NCI-H1092 treated with DMSO at 0.1 percent for 48 hours (cell line): ENCODE measurements around the gene ABHD17B.
A peak's percentile ranks its signal among the peaks of the same experiment; 100 is the strongest.

Experiments used
- DNase-seq: peaks from one replicate; lab custom pipeline; 2025; lab: John Stamatoyannopoulos, UW

ABHD17B gene

DNA sequence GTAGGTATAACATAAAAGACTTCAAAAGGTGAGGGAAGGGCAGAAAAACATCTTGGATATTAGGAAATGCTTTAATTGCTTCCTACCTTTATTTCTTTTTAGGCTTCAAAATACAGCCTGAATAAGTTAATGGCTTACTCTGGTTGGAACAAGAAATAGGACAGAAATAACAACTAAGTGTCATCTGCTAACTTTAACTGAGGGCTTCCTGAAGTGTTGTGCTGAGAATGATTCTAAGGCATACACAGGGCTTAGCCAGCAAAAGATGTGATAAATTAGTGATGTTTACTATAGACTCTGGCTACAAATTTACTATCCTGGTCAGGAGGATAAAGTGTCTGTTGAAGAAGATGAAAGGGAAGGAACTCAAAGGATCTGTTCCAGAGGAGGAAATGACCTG lies 34.2 kb downstream of the ABHD17B start:
- no peak for DNase-seq

DNA sequence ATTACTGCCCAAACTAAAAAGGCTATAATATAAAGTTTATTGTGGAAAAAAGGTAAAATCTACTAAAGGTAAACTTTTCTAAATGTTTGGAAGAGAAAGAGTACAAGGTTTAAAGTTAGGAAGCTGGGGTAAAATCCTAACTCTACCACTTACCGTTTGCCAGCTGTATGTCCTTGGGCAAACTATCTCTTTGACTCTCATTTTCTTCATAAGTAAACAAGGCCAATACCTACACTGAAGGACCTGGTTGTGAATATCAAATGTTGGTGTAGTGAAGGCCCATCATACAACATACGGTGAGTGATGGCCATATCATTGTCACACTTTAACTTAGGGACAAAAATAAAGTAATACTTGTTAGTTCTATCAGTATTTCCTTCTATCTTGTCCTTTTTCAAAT lies 34.9 kb downstream of the ABHD17B start:
- no peak for DNase-seq

DNA sequence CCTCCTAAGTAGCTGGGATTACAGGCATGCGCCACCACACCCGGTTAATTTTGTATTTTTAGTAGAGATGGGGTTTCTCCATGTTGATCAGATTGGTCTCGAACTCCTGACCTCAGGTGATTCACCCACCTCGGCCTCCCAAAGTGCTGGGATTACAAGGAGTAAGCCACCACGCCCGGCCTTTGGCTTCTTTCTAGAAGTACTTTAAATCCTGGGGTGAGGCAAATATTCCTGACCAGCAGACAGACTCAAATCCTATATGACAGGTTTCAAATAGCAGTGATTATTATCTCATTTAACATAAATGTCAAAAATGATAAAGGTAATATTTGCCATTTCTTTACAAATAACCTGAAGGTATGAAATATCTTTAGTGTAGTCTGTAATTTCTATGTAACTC lies 35.6 kb downstream of the ABHD17B start:
- no peak for DNase-seq

DNA sequence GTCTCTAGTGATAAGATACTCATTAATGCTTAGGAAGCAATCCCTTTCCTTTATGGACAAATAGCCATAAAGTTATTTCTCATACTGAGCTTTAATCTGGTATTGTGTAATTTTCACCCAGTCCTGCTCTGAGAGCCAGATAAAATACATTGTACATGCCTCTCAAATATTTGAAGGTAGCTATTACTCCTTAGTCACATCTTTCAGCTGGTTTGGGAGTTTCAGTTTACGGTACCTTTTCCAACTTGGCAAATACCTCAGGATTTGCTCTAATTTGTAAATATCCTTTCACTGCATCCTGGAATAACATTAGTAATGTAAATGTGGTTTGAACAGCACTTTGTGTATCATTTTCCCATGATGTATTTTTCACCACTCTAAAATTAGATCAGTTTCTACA lies 47.4 kb downstream of the ABHD17B start:
- DNase-seq = no peak

DNA sequence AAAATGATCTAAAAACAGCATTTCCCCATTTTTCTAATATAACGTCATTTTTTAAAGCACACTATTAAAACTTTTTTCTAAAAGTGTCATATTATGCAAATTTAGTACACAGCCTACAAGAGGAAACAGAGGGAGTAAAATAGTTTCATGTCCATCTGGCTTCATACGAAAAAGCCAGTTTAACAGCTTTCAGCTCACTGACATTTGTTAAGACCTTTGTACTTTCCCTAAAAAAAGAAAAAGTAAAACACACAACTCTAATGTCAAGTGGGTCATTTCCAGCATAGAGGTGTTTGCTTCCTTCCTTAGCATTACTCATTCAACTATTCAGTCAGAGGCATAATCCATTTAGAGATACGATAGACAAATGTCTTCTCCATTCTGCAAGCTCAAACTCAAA lies 49.4 kb downstream of the ABHD17B start:
- no peak for DNase-seq

DNA sequence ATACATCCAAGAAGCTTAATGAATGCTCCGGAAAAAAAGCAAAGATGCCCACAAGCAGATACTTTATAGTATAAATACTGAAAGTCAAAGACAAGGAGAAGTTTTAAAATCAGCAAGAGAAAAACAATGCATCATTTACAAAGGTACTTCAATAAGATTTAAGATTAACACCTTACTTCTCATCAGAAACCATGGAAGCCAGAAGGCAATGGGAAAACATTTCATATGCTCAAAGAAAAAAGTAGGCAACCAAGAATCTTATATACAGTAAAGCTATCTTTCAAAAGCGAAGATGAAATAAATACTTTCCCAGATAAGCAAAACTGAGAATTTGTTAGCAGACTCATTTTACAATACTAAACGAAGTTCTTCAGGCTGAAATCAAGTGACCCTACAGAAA lies 51.1 kb downstream of the ABHD17B start:
- no peak for DNase-seq

DNA sequence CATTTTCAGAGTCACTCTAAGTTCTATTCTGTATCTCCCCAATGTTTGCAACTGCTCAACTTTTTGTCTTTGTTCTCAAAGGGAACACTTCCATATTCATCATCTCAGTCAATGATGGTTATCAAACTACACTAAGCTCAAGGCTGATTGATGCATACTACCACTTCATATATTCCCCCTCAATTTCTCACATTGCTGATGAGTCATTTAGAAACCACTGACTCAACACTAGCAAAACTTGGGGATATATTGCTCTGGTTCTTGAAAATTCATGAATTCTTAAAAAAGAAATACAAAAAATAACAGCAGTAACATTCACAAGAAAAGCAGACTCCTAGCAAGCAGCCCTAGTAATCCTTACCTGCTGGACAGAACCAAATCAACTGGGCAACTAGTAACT lies 52.2 kb downstream of the ABHD17B start:
- DNase-seq = no peak

DNA sequence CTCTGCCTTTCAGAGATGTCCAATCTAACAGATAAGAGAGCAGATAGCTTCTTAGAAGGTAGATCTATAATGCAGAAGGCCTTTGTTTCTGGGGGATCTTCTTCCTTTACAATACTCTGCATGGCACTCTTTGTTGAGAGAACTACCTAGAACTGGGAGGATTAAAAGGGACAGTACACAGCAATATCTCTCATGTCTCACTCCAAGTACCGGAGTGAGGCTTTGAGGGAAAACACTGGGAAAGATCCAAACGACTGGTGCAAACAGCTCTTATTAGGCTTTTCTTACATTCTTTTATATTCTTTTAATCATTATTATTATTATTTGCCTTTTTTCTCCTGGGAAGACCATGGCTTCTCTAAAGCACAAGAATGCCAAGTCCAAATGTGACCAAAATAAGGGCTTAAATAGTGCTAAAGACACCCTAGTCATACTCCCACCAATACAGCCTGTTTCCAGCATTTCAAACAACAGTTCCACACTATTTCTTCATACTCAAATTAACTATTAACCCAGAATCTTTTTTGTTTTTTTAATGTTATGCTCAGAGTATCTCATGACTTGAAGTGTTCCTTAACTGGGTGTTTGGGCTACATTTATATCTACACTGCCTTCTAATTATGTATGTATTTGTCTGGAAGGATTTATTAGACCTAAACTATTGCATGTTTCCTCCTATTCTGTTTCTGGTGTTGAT lies 52.7 kb downstream of the ABHD17B start:
- no peak for DNase-seq

DNA sequence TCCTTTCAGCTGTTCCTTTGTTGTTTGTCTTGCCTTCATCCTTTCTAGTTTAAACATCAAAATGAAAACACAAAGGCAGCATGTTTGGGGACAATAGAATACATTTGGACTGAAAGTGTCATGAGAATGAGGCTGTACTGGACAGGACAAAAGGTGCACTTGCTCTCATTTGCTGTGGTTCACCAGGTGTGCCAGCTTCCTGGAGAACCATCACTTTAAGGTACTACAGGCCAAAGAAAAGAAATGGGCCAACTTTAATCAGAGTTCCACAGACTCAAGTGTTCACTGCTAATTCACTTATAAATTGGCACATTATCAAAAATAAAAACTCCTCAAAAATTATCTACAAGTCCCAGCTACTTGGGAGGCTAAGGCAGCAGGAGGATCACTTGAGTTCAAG lies 53.8 kb downstream of the ABHD17B start:
- DNase-seq = no peak

DNA sequence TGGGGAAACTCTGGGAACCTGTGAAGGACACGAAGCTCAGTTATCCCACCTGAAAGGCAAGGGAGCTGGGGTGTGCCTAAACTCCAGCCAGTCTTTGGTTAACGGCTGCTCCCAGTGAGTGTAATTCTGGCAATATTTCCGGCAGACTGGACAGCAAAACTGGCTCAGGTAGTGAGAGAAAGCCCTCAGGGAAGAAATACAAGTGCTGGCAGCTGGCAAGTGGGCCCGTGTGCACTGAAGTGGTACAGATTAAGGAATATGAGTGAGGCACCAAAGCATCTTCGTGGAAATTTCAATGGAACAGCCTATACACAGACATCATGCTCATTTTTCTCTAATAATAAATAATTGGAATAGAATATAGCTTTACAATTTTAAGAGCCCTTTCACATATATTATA lies 56.2 kb downstream of the ABHD17B start:
- DNase-seq = peak; percentile 15

DNA sequence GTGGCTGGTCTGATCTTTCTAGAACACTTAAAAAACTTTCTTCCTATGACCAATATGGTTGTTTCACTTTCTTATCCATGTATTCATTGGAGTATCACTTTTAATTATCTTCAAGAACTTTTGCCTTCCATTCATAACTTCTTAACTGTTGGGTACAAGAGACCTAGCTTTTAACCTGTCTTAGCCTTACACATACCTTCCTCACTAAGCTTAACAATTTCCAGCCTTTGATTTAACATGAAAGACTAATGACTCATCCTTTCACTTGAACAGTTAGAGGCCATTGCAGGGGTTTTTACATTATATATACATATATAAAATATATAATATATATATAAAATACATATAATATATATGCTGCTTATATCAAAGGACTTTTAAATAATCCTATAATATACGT lies 57.9 kb downstream of the ABHD17B start:
- no peak for DNase-seq

DNA sequence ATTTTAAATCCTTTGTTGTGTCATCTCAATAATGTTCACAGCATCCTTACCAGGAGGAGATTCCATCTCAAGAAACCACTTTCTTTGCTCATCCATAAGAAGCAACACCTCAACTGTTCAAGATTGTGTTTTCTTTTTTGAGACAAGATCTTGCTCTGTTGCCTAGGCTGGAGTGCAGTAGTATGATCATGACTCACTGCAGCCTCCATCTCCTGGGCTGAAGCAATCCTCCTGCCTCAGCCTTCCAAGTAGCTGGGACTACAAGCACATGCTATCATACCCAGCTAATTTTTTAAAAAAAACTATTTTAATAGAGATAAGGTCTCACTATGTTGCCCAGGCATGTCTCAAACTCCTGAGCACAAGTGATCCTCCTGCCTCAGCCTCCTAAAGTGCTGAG lies 60.0 kb downstream of the ABHD17B start:
- no peak for DNase-seq

DNA sequence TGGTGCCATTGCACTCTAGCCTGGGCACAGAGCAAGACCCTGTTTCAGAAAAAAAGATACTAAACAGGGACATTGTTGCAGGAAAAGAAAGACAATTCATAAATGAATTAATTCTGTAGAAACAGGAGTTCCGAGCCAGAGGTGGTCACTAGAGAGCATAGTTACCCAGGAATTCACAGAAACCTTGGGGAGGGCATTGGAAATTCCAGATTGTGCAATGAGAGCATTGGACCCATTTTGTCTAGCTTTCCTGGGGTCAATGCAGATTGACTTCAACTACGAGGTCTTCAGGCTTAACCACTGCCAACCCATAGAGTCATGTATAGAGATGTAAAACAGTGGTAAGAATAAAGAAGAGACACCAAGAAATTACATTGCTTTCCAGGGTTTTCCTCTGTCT lies 63.1 kb downstream of the ABHD17B start:
- DNase-seq = no peak

DNA sequence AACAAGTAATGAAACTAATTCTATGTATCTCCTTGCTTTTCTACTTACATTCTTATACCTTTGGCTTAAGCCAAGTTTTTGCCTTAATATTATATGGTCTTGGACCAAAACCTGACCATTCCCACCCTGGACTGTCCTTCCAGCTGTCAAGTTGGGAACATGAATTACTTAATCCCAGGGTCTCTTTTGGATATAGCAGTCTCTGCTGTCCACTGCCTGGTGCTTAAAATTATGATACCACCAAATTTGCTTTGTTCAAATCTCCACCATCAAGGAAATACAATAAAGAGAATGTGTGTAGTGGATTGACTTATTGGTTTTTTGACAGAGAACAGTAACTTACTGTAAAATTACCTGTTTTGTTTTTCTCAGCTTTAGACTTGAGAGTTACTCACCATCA lies 66.2 kb downstream of the ABHD17B start:
- no peak for DNase-seq

DNA sequence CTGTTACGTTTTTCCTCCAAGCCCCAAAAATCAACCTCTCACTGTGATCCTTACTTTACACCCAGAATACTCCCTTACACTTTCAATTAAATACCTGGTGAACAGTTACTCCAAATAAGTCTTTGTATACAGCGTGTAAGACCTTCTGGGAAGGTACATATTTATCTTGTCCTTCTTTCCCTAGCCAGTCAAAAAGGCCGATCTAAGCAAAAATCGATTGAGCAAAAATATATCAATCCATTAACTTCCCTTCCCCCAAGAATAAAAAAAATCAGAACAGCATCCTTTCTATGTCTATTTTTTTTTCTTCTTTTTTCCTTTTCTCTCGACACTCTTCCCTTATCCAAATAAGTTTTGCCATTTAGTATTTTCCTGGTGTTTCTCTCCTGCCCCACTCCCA lies 71.3 kb downstream of the ABHD17B start:
- no peak for DNase-seq

DNA sequence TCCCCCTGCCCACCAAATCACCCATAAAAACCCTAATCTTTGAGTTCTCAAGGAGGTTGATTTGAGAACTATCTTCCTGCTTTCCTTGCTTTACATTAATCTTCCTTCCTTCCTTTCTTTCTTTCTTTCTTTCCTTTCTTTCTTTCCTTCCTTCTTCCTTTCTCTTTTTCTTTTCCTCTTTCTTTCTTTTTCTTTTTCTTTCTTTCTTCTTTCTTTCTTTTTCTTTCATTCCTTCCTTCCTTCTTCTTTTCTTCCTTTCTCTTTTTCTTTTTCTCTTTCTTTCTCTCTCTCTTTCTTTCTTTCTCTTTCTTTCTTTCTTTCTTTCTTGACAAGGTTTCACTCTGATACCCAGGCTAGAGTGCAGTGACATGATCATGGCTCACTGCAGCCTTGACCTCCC lies 75.4 kb downstream of the ABHD17B start:
- no peak for DNase-seq

DNA sequence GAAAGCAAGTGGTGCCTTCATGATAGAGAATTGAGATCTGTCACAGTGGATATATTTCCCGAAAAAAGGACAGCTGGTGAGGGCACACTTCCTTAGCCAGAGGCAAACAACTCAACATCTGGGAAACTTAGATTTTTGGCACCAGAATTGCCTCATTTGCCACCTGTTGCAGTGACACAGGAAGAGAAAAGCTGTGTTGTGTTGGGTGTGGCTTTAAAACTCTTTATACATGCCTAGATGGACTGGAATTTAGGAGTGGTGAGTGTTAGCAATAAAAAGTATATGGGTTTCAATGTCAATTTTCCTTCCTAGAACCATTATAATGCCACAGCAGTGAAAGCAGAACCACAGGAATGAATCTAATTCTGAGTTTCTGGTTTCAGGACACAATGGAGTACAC lies 80.1 kb downstream of the ABHD17B start:
- no peak for DNase-seq

DNA sequence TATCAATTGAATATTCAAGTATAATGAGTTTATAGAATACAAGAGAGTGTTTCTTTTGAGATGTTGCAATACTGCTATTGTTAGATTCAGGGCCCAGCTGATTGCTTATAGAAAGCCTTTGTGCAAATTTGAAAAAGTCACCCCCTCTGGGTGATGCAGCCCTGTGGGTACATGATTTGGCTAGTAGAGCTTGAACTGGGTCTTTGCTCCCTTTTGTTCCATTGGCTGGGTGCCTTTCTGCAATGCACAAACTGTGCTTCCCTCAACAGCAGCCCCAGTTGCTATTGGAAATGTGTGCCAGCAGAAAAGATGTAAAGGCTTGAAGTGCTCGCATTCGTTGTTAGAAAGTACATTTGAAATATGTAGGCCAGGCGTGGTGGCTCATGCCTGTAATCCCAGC lies 80.8 kb downstream of the ABHD17B start:
- no peak for DNase-seq

DNA sequence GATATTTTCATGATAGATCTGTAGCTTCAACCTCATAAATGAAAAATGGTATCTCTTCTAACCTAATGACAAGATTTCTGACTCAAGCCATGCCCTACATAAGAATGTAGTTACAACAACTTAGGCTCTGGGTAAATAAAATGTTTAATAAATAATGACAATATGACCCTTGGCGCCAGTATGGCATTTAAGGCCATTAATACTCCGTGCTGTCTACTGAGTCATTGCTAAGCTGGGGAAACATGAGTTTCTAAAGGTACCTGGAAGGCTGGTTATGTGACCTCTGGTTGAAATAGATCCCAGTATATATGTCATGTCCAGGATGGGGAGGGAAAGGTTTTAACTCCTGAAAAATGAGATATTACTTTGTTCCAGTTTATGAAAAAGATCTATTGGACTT lies 84.7 kb downstream of the ABHD17B start:
- DNase-seq = no peak

DNA sequence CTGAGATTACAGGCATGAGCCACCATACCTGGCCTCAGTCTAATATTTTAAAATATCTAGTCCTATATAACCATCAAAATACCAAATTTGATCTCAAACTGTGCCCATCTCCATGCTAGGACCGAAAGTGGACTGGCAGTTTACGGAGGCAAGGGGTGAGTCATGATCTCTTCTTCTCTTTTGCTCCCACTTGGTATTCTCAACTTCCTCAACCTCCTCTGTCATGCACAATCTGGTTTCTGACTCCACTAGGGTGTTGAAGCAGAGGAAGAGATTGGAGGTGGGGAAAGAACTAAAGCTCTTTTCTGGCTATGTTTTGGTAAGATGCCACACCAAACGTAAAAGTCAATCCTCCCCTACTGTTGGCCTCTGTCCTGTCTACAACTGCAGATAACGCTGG lies 86.7 kb downstream of the ABHD17B start:
- DNase-seq = no peak

DNA sequence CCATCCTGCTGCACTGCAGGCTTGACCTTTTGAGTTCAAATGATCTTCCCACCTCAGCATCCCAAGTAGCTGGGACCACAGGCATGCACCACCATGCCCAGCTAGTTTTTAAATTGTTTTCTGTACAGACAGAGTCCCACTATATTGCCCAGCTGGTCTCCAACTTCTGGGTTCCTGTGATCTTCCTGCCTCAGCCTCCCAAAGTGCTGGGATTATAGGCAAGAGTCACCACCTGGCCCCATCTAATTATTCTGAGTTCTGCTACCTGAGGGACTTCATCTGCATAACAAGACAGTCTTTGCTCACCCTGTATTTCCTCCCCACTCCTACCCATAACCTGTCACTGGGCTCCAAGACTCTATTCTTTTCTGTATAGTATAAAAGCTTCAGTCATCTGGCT lies 88.1 kb downstream of the ABHD17B start:
- DNase-seq = no peak

DNA sequence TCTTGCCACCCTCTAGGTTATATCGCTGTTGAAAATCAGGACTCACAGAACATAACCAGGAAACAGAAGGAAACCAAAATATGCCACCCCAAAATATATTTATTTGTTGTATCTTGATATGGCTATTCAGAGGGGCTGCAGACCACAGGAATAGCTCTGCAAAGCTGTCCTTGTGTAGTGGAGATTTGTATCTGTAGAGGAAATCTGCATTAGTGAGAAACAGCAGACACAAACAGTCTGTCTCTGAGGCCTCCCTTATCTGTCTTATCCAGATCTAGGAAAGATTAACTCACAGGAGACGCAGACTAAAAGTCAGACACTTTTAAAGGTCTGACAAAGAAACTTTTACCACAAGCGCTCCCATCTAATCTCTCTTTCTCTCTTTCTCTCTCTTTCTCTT lies 88.5 kb downstream of the ABHD17B start:
- no peak for DNase-seq

DNA sequence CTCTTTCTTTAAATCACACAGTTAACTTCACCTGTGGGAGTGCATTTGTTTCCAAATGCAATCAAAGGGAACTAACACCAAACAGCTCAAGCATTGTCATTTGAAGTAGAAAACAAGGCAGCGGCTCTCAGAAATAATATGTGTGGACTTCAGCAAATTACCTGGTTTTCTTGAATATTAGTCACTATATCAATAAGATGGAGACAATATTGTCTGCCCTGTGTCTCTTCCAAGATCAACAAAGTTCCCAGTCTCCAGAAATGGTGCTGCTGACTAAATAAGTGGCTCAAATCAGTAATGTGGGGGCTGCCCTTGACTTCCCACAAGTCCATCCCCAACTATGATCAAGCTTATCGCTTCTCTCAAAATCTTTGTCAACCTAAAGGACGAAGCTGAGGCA lies 89.6 kb downstream of the ABHD17B start:
- DNase-seq = no peak

DNA sequence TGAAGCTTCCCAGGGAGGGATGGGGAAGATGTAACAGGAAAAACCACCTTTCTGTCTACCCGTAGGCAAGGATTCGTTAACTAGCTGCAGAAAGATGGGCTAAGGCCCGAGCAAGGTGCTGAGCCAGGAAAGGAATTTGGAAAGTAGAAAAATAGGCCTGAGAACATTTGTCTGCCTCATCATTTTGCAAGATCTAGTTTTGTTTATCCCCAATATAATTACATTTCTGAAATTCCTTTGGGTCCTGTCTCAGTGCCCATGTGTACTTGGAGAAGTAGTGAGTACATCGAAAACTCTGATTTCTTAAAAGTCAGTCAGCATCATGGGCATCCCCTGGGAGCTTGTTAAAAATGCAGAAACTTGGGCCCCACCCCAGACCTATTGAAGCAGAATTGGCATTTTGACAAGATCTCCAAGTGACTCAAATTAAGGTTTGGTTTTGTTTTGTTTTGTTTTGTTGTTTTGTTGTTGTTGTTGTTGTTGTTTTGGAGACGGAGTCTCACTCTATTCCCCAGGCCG lies 90.5 kb downstream of the ABHD17B start:
- no peak for DNase-seq
